ENCODE results near the gene SPG11.
A peak's percentile ranks its signal among the peaks of the same experiment; 100 is the strongest.
"Not testable (repeated sequence)": the region's sequence is repeated elsewhere in the genome, so short reads cannot be mapped to it uniquely, and the experiment has no call there.

Gene SPG11

DNA sequence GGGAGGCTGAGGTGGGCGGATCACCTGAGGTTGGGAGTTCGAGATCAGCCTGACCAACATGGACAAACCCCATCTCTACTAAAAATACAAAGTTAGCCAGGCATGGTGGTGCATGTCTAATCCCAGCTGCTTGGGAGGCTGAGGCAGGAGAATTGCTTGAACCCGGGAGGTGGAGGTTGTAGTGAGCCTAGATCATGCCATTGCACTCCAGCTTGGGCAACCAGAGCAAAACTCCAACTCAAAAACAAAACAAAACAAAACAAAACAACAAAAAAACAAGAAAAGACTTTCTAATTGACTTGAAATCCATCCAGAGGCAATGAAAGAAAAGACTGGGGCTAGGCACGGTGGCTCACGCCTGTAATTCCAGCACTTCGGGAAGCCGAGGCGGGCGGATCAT, 114.3 kb downstream of the SPG11 start:
- peaks cover 10% of the 10 kb centered on the region for H3K4me1 ChIP-seq (ENCODE audit: insufficient read depth, low read length)
- H3K36me3 ChIP-seq (ENCODE audit: insufficient read depth, low read length) = peaks cover 26% of the 10 kb centered on the region
- not testable (repeated sequence) for H3K27me3 ChIP-seq (ENCODE audit: control insufficient read depth in 1 of 2, insufficient read depth in 2 of 2, low read length in 2 of 2); H3K9me3 ChIP-seq (ENCODE audit: low read length); H3K9ac ChIP-seq (ENCODE audit: low read length); H3K4me3 ChIP-seq (ENCODE audit: low read depth in 1 of 2, low read length in 2 of 2); H3K27ac ChIP-seq (ENCODE audit: low read depth, low read length)

DNA sequence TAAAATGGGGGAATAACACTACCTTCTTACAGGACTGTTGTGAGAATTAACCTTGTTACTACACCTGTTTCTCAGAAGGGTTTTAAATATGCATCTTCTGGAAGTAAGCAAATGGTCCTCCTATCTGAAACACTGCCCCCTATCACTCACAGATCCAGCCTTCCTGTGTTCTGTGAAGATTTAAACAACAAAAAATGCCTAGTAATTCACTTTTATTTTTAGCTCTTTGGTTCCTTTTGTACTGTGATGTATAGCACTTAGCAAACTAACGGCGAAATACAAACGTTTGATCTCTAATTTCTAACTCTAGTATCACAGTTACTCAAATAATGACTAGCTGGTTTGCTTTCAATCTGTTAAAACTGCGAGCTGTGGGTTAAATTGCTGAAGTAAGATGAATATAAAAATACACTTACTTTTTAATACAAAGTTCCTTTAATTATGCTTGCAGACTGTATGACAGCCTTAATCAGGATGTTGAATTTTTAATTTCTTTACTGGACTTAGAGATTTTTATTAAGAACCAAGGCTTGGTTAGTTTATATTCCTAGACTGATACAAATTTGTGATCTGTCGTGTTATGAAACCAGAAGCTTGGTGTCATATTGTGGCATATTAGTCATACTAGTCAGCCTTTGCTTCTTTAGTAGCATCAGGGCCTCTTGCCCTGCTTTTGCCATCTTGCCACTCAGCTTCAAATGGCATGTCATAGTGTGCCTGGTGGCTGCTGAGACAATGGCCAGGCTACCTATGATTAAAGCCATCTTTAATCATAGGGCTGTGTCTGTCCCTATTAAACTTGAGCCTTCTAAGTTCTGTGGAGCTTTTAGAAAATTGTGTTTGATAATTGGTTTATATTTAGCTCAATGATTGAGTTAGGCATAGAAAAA, 117.3 kb downstream of the SPG11 start:
- Histone ChIP-seq H3K4me1 (ENCODE audit: insufficient read depth, low read length) (peaks cover 37% of the 10 kb centered on the region), H3K27me3 (ENCODE audit: control insufficient read depth in 1 of 2, insufficient read depth in 2 of 2, low read length in 2 of 2) (no peaks in the 10 kb centered on the region), H3K9ac (ENCODE audit: low read length) (no peak overlapping the region), H3K4me3 (ENCODE audit: low read depth in 1 of 2, low read length in 2 of 2) (no peak overlapping the region), H3K36me3 (ENCODE audit: insufficient read depth, low read length) (peaks cover 8% of the 10 kb centered on the region), H3K27ac (ENCODE audit: low read depth, low read length) (no peak overlapping the region), H3K9me3 (ENCODE audit: low read length) (no peaks in the 10 kb centered on the region)

DNA sequence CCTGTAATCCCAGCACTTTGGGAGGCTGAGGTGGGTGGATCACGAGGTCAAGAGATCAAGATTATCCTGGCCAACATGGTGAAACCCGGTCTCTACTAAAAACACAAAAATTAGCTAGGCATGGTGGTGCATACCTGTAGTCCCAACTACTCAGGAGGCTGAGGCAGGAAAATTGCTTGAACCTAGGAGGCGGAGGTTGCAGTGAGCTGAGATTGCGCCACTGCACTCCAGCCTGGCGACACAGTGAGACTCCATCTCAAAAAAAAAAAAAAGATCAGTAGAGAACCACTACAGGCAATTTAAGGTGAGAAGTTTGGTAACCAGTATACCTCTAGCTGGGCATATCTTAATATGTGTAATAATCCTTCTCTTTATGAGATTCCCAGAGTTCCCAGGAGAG, 118.7 kb downstream of the SPG11 start:
- not testable (repeated sequence) for H3K27me3 ChIP-seq (ENCODE audit: control insufficient read depth in 1 of 2, insufficient read depth in 2 of 2, low read length in 2 of 2); H3K4me3 ChIP-seq (ENCODE audit: low read depth in 1 of 2, low read length in 2 of 2); H3K9ac ChIP-seq (ENCODE audit: low read length); H3K36me3 ChIP-seq (ENCODE audit: insufficient read depth, low read length); H3K9me3 ChIP-seq (ENCODE audit: low read length); H3K27ac ChIP-seq (ENCODE audit: low read depth, low read length)
- peaks cover 46% of the 10 kb centered on the region for H3K4me1 ChIP-seq (ENCODE audit: insufficient read depth, low read length)

DNA sequence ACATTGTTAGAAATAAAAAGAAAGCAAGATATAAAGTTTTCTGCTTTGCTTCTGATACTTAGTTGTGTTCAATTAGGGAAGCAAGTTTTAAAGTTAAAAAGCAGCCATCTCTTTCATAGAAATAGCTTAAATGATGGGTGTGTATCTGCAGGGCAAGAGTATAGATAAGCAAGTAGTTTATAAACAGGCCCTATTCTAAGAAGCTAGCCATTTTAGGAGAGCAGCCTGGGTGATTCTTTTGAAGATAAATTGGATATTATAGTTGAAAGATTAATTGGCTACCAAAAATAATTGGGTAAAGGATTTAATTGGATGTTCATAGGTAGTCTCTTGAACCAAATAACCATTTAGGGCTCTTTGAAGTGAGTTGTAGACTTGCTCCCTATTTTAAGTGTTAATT, 120.9 kb downstream of the SPG11 start:
- no peaks in the 10 kb centered on the region for H3K27me3 ChIP-seq (ENCODE audit: control insufficient read depth in 1 of 2, insufficient read depth in 2 of 2, low read length in 2 of 2)
- no peak overlapping the region for H3K27ac ChIP-seq (ENCODE audit: low read depth, low read length)
- no peaks in the 10 kb centered on the region for H3K9me3 ChIP-seq (ENCODE audit: low read length)
- peaks cover 6% of the 10 kb centered on the region for H3K36me3 ChIP-seq (ENCODE audit: insufficient read depth, low read length)
- no peak overlapping the region for H3K9ac ChIP-seq (ENCODE audit: low read length)
- no peak overlapping the region for H3K4me3 ChIP-seq (ENCODE audit: low read depth in 1 of 2, low read length in 2 of 2)
- H3K4me1 ChIP-seq (ENCODE audit: insufficient read depth, low read length) = peaks cover 57% of the 10 kb centered on the region

DNA sequence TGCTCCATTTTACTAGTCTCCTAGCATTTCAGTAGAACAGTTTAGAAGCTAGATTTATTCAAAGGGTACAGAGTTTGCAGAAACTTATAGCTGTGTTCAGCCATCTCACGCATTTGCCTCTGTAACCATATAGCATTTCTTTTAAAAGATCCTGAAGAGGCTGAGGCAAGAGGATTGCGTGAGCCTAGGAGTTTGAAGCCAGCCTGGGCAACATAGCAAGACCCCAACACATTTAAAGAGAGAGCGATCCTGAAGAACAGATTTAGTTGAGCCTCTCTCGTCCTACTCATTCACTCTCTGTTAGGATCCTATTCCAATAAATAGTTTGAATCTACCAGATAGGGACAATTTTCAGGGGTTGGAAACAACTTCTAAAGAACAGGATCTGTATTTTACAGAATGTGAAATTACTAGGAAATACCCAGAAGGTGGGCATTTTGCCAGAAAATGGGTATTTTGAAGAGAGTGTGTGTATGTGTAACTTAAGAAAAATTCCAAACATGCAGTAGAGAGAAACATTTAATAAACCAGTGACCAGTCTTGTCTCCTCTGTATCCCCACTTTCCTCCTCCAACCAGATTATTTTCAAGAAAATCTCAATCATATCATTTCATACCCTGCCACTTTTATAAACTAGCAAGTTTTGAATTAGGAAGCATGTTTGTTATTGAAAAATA, 122.0 kb downstream of the SPG11 start:
- Histone ChIP-seq H3K36me3 (ENCODE audit: insufficient read depth, low read length) (peaks cover 6% of the 10 kb centered on the region), H3K4me1 (ENCODE audit: insufficient read depth, low read length) (peaks cover 57% of the 10 kb centered on the region), H3K27me3 (ENCODE audit: control insufficient read depth in 1 of 2, insufficient read depth in 2 of 2, low read length in 2 of 2) (no peaks in the 10 kb centered on the region), H3K9me3 (ENCODE audit: low read length) (no peaks in the 10 kb centered on the region), H3K4me3 (ENCODE audit: low read depth in 1 of 2, low read length in 2 of 2) (no peak overlapping the region), H3K27ac (ENCODE audit: low read depth, low read length) (no peak overlapping the region), H3K9ac (ENCODE audit: low read length) (no peak overlapping the region)

DNA sequence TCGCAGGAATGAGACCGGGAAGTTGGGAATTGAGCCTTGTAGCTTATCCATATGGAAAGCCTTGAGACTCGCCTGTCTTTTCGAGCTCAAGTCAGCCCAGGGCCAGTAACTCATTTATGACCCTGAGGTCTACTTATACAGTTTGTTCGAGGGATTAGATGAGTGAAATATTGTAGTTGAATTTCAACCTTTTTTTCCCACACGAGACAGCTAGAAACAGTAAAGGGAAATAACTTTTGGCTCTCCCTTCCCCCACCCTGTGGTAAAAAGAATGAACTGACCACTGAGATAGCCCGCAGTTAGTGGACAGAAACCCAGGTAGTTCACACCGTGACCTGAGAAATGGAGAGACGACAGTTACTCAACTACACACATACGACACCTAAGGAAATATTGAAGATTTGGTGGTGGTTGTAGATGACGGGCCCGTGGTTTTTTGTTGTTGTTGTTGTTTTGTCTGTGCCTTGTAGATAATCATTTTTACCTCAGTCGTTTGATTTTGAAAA, 125.7 kb downstream of the SPG11 start:
- H3K9me3 ChIP-seq (ENCODE audit: low read length) = no peaks in the 10 kb centered on the region
- peaks cover 6% of the 10 kb centered on the region for H3K36me3 ChIP-seq (ENCODE audit: insufficient read depth, low read length)
- H3K4me3 ChIP-seq (ENCODE audit: low read depth in 1 of 2, low read length in 2 of 2) = peak overlapping the region; percentile 92 to 96
- peak overlapping the region; percentile 95 for H3K27ac ChIP-seq (ENCODE audit: low read depth, low read length)
- no peaks in the 10 kb centered on the region for H3K27me3 ChIP-seq (ENCODE audit: control insufficient read depth in 1 of 2, insufficient read depth in 2 of 2, low read length in 2 of 2)
- H3K9ac ChIP-seq (ENCODE audit: low read length) = peak overlapping the region; percentile 81
- H3K4me1 ChIP-seq (ENCODE audit: insufficient read depth, low read length) = peaks cover 44% of the 10 kb centered on the region

DNA sequence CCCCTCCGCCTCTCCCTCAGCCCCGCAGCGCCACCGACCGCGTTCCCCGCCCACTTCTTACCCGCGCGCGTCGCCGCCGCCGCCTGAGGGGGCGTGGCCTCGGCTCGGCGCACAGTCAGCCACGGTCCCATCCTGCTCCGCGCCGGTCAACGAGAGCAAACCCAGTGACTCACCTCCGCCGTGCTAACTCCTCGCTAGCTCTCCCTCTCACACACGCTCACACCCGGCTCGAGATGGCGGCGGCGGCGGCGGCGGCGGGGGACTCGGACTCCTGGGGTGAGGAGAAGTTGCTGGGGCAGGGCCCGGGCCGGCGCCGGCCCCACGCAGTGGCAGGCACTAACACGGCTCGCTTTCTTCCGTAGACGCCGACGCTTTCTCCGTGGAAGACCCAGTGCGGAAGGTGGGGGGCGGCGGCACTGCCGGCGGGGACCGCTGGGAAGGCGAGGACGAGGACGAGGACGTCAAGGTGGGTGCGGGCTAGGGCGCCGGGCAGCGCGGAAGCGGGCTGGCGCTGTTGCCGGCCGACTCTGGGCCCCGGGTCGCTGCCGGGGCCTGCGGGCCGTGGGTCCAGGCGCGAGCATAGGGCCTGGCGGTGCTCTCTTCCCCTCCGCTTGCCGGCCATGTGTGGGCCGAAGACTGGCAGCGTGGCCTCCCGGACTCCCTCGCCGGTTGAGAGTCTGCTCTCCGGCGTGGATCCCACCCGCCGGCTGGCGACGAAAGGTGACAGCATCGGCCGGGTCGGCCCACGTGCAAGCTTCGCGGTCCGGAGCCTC, 126.3 kb downstream of the SPG11 start, which contains the start of gene EIF3J:
TSS of gene EIF3J (plus strand) at position 186 of the 773 bp plus-strand sequence. CDS start at position 234, 48 bp downstream.
- Histone ChIP-seq H3K4me3 (ENCODE audit: low read depth in 1 of 2, low read length in 2 of 2) (peak within 1 kb of the TSS; percentile 92 to 96), H3K9ac (ENCODE audit: low read length) (peak within 1 kb of the TSS; percentile 81), H3K27ac (ENCODE audit: low read depth, low read length) (peak within 1 kb of the TSS; percentile 95), H3K4me1 (ENCODE audit: insufficient read depth, low read length) (peaks cover 38% of the 10 kb centered on the region), H3K27me3 (ENCODE audit: control insufficient read depth in 1 of 2, insufficient read depth in 2 of 2, low read length in 2 of 2) (no peaks in the 10 kb centered on the region), H3K9me3 (ENCODE audit: low read length) (no peaks in the 10 kb centered on the region), H3K36me3 (ENCODE audit: insufficient read depth, low read length) (peaks cover 6% of the 10 kb centered on the region)

DNA sequence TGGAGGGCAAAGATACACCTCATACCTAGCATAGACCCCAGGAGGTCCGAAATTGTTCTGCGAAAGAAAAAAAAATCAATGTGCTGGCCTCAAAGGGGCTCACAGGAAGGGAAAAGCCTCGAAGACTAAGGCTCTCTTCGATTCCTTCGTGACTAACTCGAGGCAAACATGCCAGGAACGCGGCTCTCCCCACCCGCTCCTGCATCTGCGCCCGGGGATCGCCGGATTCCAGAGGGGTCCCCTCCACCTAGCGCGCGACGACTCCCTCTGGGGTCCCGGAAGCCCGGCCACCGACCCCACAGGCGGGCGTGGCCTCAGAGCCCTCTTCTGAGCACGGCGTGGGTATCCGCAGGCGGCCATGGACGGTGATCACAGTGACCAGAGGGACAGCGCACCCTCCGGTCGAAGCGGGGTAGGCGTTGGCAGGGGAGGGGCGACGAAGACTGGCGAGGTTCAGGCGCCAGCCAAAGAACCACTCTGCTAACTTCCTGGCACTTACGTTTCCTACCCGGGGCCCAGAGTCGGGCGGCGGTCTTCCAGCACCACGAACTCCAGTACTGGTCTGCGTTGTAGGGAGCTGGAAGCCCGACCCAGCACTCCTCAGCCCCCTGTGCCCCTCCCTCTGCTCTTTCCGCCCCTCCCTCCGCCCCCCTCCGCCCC, 127.0 kb downstream of the SPG11 start:
- peak overlapping the region; percentile 69 for H3K9ac ChIP-seq (ENCODE audit: low read length)
- H3K4me1 ChIP-seq (ENCODE audit: insufficient read depth, low read length) = peaks cover 31% of the 10 kb centered on the region
- no peaks in the 10 kb centered on the region for H3K27me3 ChIP-seq (ENCODE audit: control insufficient read depth in 1 of 2, insufficient read depth in 2 of 2, low read length in 2 of 2)
- H3K36me3 ChIP-seq (ENCODE audit: insufficient read depth, low read length) = peaks cover 6% of the 10 kb centered on the region
- peak overlapping the region; percentile 83 to 96 for H3K4me3 ChIP-seq (ENCODE audit: low read depth in 1 of 2, low read length in 2 of 2)
- peak overlapping the region; percentile 88 for H3K27ac ChIP-seq (ENCODE audit: low read depth, low read length)
- H3K9me3 ChIP-seq (ENCODE audit: low read length) = no peaks in the 10 kb centered on the region

DNA sequence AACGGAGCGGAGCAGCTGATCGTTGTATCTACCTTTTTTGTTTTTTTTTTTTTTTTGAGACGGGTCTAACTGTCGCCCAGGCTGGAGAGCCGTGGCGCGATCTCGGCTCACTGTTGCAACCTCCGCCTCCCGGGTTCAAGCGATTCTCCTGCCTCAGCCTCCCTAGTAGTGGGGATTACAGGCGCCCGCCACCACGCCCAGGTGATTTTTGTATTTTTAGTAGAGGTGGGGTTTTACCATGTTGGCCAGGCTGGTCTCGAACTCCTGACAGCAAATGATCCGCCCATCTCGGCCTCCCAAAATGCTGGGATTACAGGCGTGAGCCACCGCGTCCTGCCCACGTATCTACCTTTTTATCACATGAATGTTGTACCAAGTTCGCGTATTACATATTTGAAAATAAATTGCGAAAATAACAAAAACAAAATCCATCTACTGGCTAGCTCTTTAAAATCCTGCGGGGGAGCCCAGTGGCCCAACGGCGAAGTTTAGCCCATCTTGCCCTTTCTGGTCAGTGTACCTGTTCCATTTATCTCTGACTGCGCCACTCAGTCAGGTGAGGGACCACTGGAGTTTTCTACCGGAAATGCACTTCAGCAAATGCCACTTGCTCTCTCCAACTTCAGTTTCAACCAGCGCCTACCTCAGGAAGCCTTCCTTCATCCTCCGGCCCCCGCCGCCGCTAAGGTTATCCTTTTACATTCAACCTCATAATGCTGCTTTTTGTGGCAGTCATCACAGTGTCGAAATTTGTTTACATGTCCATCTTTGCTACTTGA, 127.8 kb downstream of the SPG11 start:
- H3K9ac ChIP-seq (ENCODE audit: low read length) = peak overlapping the region; percentile 69

DNA sequence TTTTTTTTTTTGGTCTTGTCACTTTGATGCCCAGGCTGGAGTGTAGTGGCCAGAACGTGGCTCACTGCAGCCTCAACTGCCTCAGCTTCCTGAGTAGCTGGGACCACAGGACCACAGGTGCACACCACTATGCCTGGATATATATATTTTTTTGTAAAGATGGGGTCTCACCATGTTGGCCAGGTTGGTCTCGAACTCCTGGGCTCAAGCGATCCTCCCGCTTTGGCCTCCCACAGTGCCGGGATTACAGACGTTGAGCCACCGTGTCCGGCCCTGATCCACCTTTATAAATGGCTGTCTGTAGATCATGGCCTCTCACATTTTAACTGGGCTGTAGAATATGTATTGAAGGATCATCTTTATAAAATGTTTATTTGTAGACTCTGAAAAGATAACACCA, 128.4 kb downstream of the SPG11 start:
- H3K9me3 ChIP-seq (ENCODE audit: low read length) = no peaks in the 10 kb centered on the region
- no peaks in the 10 kb centered on the region for H3K27me3 ChIP-seq (ENCODE audit: control insufficient read depth in 1 of 2, insufficient read depth in 2 of 2, low read length in 2 of 2)
- peaks cover 20% of the 10 kb centered on the region for H3K4me1 ChIP-seq (ENCODE audit: insufficient read depth, low read length)
- H3K27ac ChIP-seq (ENCODE audit: low read depth, low read length) = no peak overlapping the region
- H3K9ac ChIP-seq (ENCODE audit: low read length) = no peak overlapping the region
- H3K36me3 ChIP-seq (ENCODE audit: insufficient read depth, low read length) = peaks cover 5% of the 10 kb centered on the region
- H3K4me3 ChIP-seq (ENCODE audit: low read depth in 1 of 2, low read length in 2 of 2) = no peak overlapping the region

More for the DNA sequence above, 127.8 kb downstream of the SPG11 start:
- H3K36me3 ChIP-seq (ENCODE audit: insufficient read depth, low read length) = peaks cover 1% of the 10 kb centered on the region
- H3K9me3 ChIP-seq (ENCODE audit: low read length) = no peaks in the 10 kb centered on the region
- H3K4me1 ChIP-seq (ENCODE audit: insufficient read depth, low read length) = peaks cover 24% of the 10 kb centered on the region
- peak overlapping the region; percentile 83 to 96 for H3K4me3 ChIP-seq (ENCODE audit: low read depth in 1 of 2, low read length in 2 of 2)
- H3K27ac ChIP-seq (ENCODE audit: low read depth, low read length) = peak overlapping the region; percentile 88
- H3K27me3 ChIP-seq (ENCODE audit: control insufficient read depth in 1 of 2, insufficient read depth in 2 of 2, low read length in 2 of 2) = no peaks in the 10 kb centered on the region

All from muscle layer of colon (tissue), 2 donors.